Measurements from ENCODE around the gene PCYOX1L.

PCYOX1L gene, protein sequence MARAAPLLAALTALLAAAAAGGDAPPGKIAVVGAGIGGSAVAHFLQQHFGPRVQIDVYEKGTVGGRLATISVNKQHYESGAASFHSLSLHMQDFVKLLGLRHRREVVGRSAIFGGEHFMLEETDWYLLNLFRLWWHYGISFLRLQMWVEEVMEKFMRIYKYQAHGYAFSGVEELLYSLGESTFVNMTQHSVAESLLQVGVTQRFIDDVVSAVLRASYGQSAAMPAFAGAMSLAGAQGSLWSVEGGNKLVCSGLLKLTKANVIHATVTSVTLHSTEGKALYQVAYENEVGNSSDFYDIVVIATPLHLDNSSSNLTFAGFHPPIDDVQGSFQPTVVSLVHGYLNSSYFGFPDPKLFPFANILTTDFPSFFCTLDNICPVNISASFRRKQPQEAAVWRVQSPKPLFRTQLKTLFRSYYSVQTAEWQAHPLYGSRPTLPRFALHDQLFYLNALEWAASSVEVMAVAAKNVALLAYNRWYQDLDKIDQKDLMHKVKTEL

DNA sequence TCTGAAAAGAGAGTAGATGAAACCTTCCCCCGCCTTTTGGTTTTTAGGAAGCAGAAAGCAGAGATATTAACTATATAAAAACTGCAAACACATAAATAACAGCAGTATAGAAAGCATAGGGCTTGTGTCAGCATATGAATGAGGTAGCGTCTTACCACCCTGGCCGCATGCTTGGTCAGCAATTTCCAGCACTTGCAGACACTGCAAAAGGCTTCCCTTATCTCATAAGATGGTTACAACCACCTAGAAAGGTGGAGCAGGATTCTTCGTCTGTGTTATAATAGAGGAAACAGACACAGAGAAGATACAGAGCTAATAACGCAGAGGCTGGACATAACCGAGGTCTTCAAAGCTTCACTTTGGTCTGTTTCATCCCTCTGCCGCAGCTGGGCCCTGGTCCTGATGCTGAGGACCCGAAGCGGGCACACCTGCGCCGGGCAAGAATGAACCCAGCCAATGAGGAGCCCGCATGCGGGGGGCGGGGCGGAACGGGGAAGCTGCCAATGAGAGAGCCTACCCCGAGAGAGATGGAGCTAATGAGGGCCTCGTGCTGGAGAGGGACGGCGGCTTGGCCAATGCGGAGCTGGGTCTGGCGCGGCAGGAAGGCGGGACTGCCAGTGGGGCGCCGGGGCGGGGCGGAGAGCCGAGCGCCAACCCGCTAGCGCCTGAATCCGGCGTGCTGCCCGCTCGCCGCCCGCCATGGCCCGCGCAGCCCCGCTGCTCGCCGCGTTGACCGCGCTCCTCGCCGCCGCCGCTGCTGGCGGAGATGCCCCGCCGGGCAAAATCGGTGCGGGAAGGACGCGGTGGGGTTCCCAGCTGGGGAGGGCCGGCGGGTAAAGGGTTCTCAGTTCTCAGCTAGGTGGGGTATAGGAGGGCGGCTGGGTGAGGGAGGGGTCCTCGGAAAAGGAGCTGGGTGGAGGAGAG is at the start of gene PCYOX1L:
Gene PCYOX1L (plus strand): TSS at position 677 of the 924 bp plus-strand sequence. CDS start 23 bp downstream, at position 700.
- DNase-seq: peak; percentile 89 to 93

DNA sequence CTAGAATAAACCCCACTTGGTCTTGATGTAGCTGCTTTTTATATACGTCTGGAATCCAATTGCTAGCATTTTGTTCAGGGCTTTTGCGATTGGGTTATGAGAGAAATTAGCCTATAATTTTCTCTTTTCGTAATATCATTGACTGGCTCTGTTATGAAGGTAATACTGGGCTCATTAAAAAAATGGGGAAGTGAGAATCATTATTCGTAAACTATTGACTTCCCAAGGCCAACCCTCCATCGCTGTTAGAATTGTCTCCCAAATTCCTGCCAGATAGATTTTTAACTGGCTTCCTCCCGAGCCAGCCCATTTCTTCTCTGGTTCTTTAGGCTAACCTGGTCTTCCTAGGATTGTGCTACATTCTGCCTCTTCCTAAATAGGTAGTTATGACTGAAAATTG is 48.5 kb upstream of the PCYOX1L start:
- no peak for DNase-seq

GRCh38 chr5:149310488-149310887 is 47.4 kb upstream of the PCYOX1L start:
- DNase-seq: no peak

- no peak for DNase-seq
Measured at GRCh38 chr5:149310947-149311658, 46.7 kb upstream of the PCYOX1L start.

DNA sequence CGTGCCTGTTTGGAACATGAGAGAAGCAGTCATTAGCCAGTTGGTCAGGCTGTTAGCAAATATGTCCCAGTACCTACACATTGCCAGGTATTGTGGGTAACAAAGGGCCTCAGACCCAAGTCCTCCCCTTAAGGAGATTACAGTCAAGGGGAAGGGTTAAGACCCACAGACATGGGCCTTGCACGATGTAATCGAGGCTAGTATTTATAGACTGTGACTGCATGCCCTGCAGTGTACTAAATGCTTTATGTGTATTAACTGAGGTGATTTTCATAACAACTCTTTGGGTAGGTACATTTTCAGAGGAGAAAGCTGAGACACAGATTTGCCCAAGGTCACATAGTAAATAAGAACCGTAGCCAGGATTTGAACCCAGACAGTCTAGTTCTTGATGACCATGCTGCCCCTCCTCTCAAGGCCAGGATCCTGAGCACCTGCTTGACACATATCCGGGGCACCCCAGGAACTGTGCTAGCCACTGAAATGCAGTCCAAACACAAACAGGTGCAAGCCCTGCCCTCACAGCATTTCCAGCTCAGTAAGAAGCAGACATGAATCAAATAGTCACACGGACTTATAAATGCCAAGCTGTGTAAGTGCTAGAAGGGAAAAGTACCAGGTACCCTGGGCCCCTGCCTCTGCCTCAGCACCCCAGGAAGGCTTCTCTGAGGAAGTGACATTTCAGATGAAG is 44.5 kb upstream of the PCYOX1L start:
- DNase-seq: no peak

DNA sequence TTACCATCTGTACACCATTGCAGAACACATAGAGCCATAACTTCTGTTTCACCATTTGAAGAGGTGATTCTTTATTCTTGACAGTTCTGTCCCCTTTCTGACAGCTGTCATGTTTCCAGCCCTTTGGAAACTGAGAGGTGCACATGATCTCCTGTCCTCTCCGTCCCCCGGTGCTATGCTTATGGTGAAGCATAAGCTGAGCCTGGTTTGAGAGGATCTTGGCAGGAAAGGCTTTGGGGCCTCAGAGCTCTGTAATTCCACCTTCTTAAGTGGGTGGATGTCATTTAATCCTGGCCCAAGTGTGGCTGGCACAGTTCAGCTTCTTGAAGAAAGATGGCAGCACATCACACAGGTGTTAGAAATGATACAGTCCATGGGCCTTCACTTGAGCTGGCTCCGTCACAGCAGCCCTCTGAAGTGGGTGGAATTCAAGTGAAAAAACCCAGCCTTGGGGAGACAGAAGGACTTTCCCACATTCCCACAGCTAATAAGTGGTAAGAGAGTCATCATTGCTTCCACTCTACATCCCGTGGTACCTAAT is 43.2 kb upstream of the PCYOX1L start:
- no peak for DNase-seq

DNA sequence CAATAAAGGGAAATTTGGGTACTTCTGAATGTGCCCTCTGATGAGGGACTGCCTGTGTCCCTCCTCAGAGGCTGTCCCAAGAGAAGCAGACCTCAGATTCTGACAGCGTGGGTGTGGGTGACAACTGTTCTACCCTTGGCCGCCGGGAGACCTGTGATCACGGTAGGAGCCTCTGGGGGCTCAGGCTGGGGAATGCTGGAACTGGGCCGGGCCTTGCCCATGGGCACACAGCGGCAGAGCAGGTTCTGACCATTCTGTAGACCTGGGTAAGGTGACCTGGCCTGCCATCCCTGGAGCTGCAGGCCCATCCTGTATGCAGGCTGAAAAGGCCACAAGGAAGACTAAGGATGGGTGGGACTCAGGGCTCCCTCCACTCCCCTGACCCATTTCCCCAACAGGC is 42.1 kb upstream of the PCYOX1L start:
- DNase-seq: no peak

DNA sequence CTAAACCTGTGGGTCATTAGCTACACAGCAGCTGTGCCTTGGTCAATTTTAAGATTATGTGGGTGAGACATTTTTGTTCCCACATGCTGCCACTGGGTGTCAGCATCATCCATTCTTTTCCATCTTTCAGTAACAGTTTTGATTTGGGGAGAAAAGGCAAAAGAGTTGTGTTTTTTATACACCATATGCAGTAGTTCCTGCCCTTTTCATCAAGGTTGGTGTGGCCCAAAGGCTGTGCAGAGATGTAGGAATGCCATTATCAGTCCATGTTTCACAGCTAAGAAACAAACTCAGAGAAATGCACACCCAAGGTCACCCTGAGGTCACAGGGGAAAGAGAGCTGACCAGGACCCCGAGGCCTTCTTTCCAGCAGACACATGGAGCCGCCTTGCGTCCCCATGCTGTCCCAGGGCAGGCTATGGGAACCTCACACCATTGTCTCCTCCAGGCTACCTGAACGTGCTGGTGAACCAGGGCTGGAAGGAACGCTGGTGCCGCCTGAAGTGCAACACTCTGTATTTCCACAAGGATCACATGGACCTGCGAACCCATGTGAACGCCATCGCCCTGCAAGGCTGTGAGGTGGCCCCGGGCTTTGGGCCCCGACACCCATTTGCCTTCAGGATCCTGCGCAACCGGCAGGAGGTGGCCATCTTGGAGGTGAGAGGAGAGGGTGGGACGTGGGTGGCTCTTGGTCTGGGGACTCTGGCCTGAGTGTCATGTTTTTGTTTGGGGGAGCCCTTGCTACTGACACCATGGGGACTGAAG is 40.4 kb upstream of the PCYOX1L start:
- peak in 1 of 2 experiments; percentile 36 for DNase-seq

DNA sequence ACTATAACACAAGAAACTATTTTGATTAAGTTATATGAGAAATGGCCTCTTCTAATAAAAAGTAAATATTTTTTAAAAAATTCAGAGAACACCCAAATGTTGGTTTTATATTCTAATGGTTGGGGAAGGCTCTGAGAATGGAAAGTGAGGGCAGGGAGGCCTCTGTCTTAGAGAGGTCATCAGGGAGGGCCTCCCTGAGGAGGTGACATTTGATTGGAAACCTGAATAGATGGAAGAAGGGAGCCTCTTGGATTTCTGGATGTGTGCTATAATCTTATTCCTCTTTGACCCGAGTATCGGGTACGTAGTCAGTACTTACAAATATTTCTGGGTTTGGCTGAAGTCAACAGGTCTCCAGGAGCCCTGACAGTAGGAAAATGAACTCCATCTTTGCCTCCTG is 38.7 kb upstream of the PCYOX1L start:
- no peak for DNase-seq

DNA sequence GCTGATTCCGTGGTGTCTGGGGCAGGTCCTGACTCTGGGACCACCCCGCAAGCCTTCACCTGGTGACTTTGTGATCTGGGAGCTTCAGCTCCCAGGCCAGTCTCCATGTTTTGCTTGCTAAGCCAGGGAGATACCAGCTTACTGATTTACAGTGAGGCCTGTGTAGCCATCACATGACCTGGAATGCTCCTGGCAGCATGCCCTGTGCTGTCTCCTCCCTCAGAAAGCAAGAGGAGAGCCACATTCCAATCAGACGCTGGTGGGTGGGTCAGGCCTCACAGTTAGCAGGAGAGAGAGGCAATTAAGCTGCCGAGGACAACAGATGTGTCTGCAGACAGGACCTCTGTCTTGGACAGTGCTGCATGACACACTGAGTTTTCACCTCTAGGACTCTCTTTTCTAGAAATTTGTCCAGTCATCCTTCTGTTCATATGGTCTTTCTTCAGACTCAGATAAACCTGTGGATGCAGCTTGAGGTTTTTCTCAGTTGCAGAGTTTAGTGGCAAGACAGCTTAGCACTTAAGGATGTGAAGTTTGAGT is 37.0 kb upstream of the PCYOX1L start:
- DNase-seq: no peak

GRCh38 chr5:149322518-149322917 is 35.3 kb upstream of the PCYOX1L start:
- DNase-seq: no peak

DNA sequence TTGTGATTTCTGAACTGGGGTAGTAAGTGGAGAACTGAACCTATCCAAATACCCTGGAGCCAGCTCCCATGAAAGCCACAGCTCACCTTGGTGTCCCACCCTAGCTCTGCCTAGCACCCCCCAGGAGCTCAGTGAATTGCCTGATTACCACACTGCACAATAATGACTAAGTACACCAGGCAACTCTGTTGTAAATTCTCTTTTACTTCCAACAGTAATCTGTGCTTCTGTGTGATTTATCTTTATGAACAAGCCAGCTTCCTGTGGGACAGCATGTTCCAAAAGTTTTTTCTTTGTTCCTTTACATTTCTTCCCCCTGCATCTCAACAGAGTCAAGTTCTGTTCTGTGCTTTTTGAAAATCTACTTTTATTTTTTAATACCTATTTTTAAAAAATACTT is 34.6 kb upstream of the PCYOX1L start:
- DNase-seq: no peak

GRCh38 chr5:149323621-149324205 is 34.1 kb upstream of the PCYOX1L start:
- no peak for DNase-seq

GRCh38 chr5:149324641-149325040 is 33.2 kb upstream of the PCYOX1L start:
- DNase-seq: no peak

- no peak for DNase-seq
Measured at GRCh38 chr5:149325166-149325735, 32.6 kb upstream of the PCYOX1L start.

GRCh38 chr5:149325894-149326293 is 32.0 kb upstream of the PCYOX1L start:
- DNase-seq: no peak

DNA sequence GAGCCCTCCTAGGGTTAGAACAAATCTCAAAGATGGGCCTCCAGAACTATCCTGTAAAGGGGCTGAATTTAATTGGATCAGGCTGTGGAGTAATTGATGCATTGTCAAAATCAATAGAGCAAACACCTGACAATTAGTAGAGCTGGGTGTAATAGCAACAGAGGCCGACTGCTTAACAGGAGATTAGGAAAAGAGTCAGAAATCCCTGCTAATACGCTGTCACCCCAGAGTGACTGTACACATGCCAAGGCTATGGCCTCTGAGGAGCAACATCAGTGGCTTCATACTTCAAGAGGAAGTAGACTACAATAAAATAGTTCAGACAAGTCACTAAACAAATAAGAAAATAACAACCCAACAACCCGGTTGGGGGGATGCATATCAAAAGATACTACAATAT is 31.2 kb upstream of the PCYOX1L start:
- DNase-seq: no peak

- no peak for DNase-seq
Measured at GRCh38 chr5:149328177-149328576, 29.7 kb upstream of the PCYOX1L start.

DNA sequence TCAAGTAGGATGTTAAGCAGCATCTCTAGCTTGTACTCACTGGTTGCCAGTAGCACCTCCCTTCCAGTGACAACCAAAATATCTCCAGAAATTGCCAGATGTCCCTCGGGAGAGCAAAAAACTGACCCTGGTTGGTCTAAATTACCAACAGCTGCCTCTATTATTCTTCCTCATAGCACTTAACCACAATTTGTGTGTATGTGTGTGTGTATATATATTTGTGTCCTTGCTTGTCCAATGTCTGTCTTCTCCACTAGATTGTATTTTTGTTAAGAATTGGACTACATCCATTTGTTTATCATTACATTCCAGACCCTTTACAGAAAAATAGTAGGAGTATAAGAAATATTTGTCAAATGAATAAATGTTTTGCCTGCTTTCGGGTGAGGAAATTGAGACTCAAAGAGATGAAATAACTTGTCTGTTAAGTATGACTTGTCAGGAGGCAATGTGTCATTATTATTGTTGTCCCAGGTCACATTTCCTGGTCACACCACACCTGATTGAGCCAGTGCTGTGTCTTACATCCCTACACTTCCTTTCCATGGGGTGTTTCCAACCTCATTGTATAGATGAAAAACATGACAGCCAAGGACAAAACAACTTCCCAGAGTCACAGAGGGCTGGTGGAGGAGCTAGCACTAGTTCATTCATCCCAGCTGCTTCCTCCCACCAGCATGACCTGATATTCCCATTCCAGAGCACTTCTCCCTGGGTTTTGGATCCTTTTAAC is 24.0 kb upstream of the PCYOX1L start:
- DNase-seq: no peak

All from activated T-cell treated with anti-CD3 and anti-CD28 coated beads, Interleukin-2, amount 50 U/mL, for 48 hours (primary cell).